K562 (cell line): ENCODE data around the gene NBPF6. TPM values are rescaled to one million over a fixed set of nuclear protein-coding genes. Genes with fewer than 3 reads are reported as not detected.

Source experiments
- AFF4 ChIP-seq: sonication (generic); formaldehyde crosslinking; IDR thresholded peaks from 2 replicates; pipeline ENCODE4 v1.8.0; 2023; ENCODE audit warnings: mild to moderate bottlenecking, missing genetic modification reagents
- CC2D1A ChIP-seq: fragments of 450-650 bp; IDR thresholded peaks from 2 replicates; pipeline ENCODE4 v1.6.1; 2017; ENCODE audit warnings: mild to moderate bottlenecking
- CHD1 ChIP-seq: fragments of 200-600 bp; sonication (generic); IDR thresholded peaks from one replicate; pipeline ENCODE4 v1.6.1; 2012; ENCODE audit warnings: mild to moderate bottlenecking, moderate library complexity, low read length, inconsistent platforms
- MGA ChIP-seq: fragments of 450-650 bp; IDR thresholded peaks from 2 replicates; pipeline ENCODE4 v1.6.1; 2016; ENCODE audit warnings: mild to moderate bottlenecking, moderate library complexity
- POLR3G ChIP-seq: IDR thresholded peaks from 2 replicates; pipeline ENCODE4 v1.6.1; 2011; ENCODE audit not compliant: insufficient read length, insufficient replicate concordance; ENCODE audit errors: extremely low read depth
- TFAM ChIP-seq: fragments of 250-450 bp; sonication (Bioruptor Pico); conservative IDR thresholded peaks from 2 replicates; pipeline ENCODE4 v1.5.0; 2021; ENCODE audit warnings: mild to moderate bottlenecking, moderate library complexity
- ZNF263 ChIP-seq: sonication (generic); formaldehyde crosslinking; IDR thresholded peaks from 2 replicates; pipeline ENCODE4 v1.8.0; 2022; ENCODE audit warnings: mild to moderate bottlenecking, missing genetic modification reagents, borderline replicate concordance
- ZNF445 ChIP-seq: fragments of 250-450 bp; sonication (Bioruptor Pico); IDR thresholded peaks from 2 replicates; pipeline ENCODE4 v1.4.0; 2020; ENCODE audit warnings: low read depth, mild to moderate bottlenecking, moderate library complexity
- ZNF584 ChIP-seq: fragments of 200-800 bp; sonication (Bioruptor generic); IDR thresholded peaks from 2 replicates; pipeline ENCODE4 v1.6.1; 2016; ENCODE audit warnings: low read depth, mild to moderate bottlenecking, missing genetic modification characterization, missing compliant biosample characterization
- polyA plus RNA-seq, 8 experiments: library from polyadenylated mRNA; depleted of rRNA in 4 of 8; stranded (reverse) in 5 of 8; unstranded in 3 of 8; fragments of >200 nt; fragmentation: Nextera tagmentation in 2 of 8; fragmentation: Illumina TruSeq in 1 of 8; extraction: Ambion mirVana in 2 of 8; extraction: Trizol in 1 of 8; gene quantifications; 2 replicates each; pipeline versions ENCODE4 v1.2.1 to v1.2.3, GENCODE V29; 2011 to 2014; ENCODE audit warnings: inconsistent platforms in 1 of 8, missing spikeins in 1 of 8
- total RNA-seq, 7 experiments: library from RNA; depleted of rRNA in 6 of 7; stranded (reverse); fragments of >200 nt in 6 of 7; fragmentation: Illumina TruSeq in 2 of 7; extraction: Trizol in 2 of 7; gene quantifications; 2 replicates each; pipeline versions ENCODE4 v1.2.1 to v1.2.3, GENCODE V29; 2011 to 2021; ENCODE audit warnings: low replicate concordance in 1 of 7

Gene NBPF6
- total and polyA plus RNA-seq, 9 of the 15 experiments (the other 6 are each of a cell fraction or from before 2014, with no cell fraction given) = 2.7 to 10.0 (median 6.0) TPM

- peak; percentile 33; the same call in 1 of the 2 replicates for TF ChIP-seq MGA
- no peak for TF ChIP-seq ZNF445
- TF ChIP-seq ZNF263 (CRISPR knock-in tag) = no peak
- TF ChIP-seq TFAM (CRISPR knock-in tag) = no peak
- TF ChIP-seq CC2D1A = peak; percentile 90
- TF ChIP-seq ZNF584 (CRISPR knock-in tag) = no peak
- TF ChIP-seq POLR3G = no peak
- no peak for TF ChIP-seq AFF4 (CRISPR knock-in tag)
- TF ChIP-seq CHD1 = no peak
Measured at GRCh38 chr1:108512239-108513043, 62.3 kb downstream of the NBPF6 start (continued).
